Neural cell (in vitro differentiated cells): Measurements from ENCODE around the gene MYPN.

Experiments
- EP300 ChIP-seq: fragments of 450-650 bp; conservative IDR thresholded peaks from 2 replicates; pipeline ENCODE4 v1.6.1; 2014; ENCODE audit warnings: antibody characterized with exemption, mild to moderate bottlenecking, moderate library complexity; ENCODE audit not compliant: poor library complexity, severe bottlenecking
- EZH2 ChIP-seq: fragments of 200-600, 300-800 bp; shearing (Covaris generic), sonication (generic); IDR thresholded peaks from 2 replicates; pipeline ENCODE4 v1.6.1; 2014; ENCODE audit warnings: antibody characterized with exemption, low read length, borderline replicate concordance, mild to moderate bottlenecking; ENCODE audit not compliant: insufficient read depth, poor library complexity, severe bottlenecking
- POLR2AphosphoS5 ChIP-seq: IDR thresholded peaks from 2 replicates; pipeline ENCODE4 v1.6.1; 2012
- RAD21 ChIP-seq: fragments of 450-650 bp; conservative IDR thresholded peaks from 2 replicates; pipeline ENCODE4 v1.6.1; 2014; ENCODE audit warnings: antibody characterized with exemption, mild to moderate bottlenecking, moderate library complexity
- REST ChIP-seq: IDR thresholded peaks from 2 replicates; pipeline ENCODE4 v1.6.1; 2012; ENCODE audit warnings: borderline replicate concordance
- TF ChIP-seq, protein P1 (sequence below): fragments of 450-650 bp; IDR thresholded peaks from 2 replicates; pipeline ENCODE4 v1.5.1; 2014; ENCODE audit warnings: antibody characterized with exemption, mild to moderate bottlenecking, moderate library complexity; ENCODE audit not compliant: poor library complexity, severe bottlenecking

DNA sequence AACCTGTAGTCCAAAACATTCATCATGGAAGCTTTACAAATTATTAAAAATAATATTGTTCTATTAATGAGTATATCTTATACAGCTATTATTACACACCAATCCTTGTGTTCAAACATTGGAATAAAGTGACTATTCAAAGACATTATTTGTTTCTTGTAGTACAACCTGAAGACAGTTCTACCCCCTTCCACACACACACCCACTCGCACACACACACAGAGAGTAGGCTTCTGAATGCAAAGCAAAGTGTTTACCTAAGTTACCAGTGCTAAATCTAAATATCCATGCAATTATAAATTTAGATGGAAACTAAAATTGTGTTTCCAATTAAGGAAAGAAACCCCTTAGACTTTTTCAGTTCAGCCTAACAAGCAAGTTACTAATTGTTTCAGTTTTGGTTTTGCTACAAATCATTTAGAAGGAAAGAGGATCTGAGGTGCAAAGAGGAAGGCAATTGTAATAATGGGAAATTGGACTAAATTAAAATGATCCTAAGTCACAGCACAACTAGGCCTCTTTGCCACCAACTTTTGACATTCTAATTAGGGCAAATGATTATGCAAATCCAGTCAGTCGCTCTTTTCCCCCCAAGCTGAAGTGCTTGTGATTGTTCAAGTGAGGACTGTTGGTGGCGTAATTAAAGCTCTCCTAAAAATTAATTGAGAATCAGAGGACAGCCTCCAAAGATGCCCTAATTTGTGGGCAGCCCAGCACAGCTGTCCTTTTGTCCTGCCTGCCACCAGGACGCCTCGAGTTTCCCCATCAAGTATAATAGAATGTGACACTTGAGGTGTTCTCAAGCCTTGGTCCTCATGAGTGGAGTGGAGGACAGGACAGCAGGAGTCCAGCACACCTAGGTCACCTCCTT, 142.6 kb downstream of the MYPN start:
- TF ChIP-seq, protein P1, sequence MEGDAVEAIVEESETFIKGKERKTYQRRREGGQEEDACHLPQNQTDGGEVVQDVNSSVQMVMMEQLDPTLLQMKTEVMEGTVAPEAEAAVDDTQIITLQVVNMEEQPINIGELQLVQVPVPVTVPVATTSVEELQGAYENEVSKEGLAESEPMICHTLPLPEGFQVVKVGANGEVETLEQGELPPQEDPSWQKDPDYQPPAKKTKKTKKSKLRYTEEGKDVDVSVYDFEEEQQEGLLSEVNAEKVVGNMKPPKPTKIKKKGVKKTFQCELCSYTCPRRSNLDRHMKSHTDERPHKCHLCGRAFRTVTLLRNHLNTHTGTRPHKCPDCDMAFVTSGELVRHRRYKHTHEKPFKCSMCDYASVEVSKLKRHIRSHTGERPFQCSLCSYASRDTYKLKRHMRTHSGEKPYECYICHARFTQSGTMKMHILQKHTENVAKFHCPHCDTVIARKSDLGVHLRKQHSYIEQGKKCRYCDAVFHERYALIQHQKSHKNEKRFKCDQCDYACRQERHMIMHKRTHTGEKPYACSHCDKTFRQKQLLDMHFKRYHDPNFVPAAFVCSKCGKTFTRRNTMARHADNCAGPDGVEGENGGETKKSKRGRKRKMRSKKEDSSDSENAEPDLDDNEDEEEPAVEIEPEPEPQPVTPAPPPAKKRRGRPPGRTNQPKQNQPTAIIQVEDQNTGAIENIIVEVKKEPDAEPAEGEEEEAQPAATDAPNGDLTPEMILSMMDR: no peak
- no peak for TF ChIP-seq EZH2
- no peak for TF ChIP-seq REST
- no peak for TF ChIP-seq EP300
- no peak for TF ChIP-seq RAD21
- no peak for TF ChIP-seq POLR2AphosphoS5
